K562 (cell line): ENCODE data around the gene SZT2. TPM values are rescaled to one million over a fixed set of nuclear protein-coding genes. Genes with fewer than 3 reads are reported as not detected.

Source experiments
- ARID4B ChIP-seq: sonication (generic); formaldehyde crosslinking; IDR thresholded peaks from 2 replicates; pipeline ENCODE4 v1.8.0; 2022; ENCODE audit warnings: mild to moderate bottlenecking, missing genetic modification reagents
- CBX2 ChIP-seq: fragments of 200-600 bp; sonication (generic); IDR thresholded peaks from one replicate; pipeline ENCODE4 v1.6.1; 2012; ENCODE audit warnings: mild to moderate bottlenecking, low read length, inconsistent platforms; ENCODE audit not compliant: insufficient read depth, poor library complexity, severe bottlenecking
- CC2D1A ChIP-seq: fragments of 450-650 bp; IDR thresholded peaks from 2 replicates; pipeline ENCODE4 v1.6.1; 2017; ENCODE audit warnings: mild to moderate bottlenecking
- CTCF ChIP-seq, 3 experiments: IDR thresholded peaks in 2 of 3; conservative IDR thresholded peaks in 1 of 3; 2 replicates each; pipeline ENCODE4 v1.5.1; 2011 to 2012; ENCODE audit warnings: low read length in 3 of 3, mild to moderate bottlenecking in 3 of 3, control low read depth in 2 of 3, improper control_type of control experiment in 1 of 3, inconsistent platforms in 1 of 3, low read depth in 1 of 3, mixed read lengths in 1 of 3, moderate library complexity in 1 of 3; ENCODE audit not compliant: insufficient read depth in 2 of 3
- JUN ChIP-seq, 2 experiments: sonication (generic) in 1 of 2; formaldehyde crosslinking in 1 of 2; IDR thresholded peaks; 2 replicates each; pipeline versions ENCODE4 v1.6.1 to v1.8.0; 2012 to 2022; ENCODE audit warnings: borderline replicate concordance in 2 of 2, mild to moderate bottlenecking in 2 of 2, improper control_type of control experiment in 1 of 2, low read depth in 1 of 2, low read length in 1 of 2, missing genetic modification reagents in 1 of 2
- KLF16 ChIP-seq: IDR thresholded peaks from 2 replicates; pipeline ENCODE4 v1.6.1; 2016; ENCODE audit warnings: antibody characterized with exemption
- MTA3 ChIP-seq: fragments of 450-650 bp; formaldehyde crosslinking; IDR thresholded peaks from 2 replicates; pipeline ENCODE4 v1.6.1; 2017; ENCODE audit warnings: mild to moderate bottlenecking, borderline replicate concordance
- NFYB ChIP-seq: IDR thresholded peaks from 2 replicates; pipeline ENCODE4 v1.6.1; 2011; ENCODE audit warnings: mild to moderate bottlenecking, moderate library complexity; ENCODE audit not compliant: insufficient read length; ENCODE audit errors: extremely low read depth
- PCBP2 ChIP-seq: fragments of 200-400 bp; formaldehyde crosslinking; IDR thresholded peaks from 2 replicates; pipeline ENCODE4 v1.6.1; 2018; ENCODE audit warnings: low read length, low read depth, mild to moderate bottlenecking, moderate library complexity; ENCODE audit not compliant: poor library complexity, severe bottlenecking
- POLR2AphosphoS5 ChIP-seq: IDR thresholded peaks from 2 replicates; pipeline ENCODE4 v1.6.1; 2011; ENCODE audit warnings: mild to moderate bottlenecking, low read depth, low read length, moderate library complexity; ENCODE audit not compliant: control insufficient read depth, insufficient read depth
- POU5F1 ChIP-seq: fragments of 150-350 bp; IDR thresholded peaks from 2 replicates; pipeline ENCODE4 v1.6.1; 2014; ENCODE audit warnings: borderline replicate concordance, low read length, low read depth, mild to moderate bottlenecking; ENCODE audit not compliant: partially characterized antibody
- PRPF4 ChIP-seq: fragments of 200-400 bp; formaldehyde crosslinking; IDR thresholded peaks from one replicate; pipeline ENCODE4 v1.6.1; 2017; ENCODE audit warnings: low read length, low read depth, mild to moderate bottlenecking; ENCODE audit not compliant: insufficient read depth, poor library complexity, severe bottlenecking
- ZBTB17 ChIP-seq: fragments of 450-650 bp; formaldehyde crosslinking; IDR thresholded peaks from 2 replicates; pipeline ENCODE4 v1.4.0; 2020; ENCODE audit warnings: mild to moderate bottlenecking
- ZNF133 ChIP-seq: fragments of 250-450 bp; sonication (Bioruptor Pico); IDR thresholded peaks from 2 replicates; pipeline ENCODE4 v1.4.0; 2020; ENCODE audit warnings: mild to moderate bottlenecking
- ZNF197 ChIP-seq: fragments of 200-800 bp; sonication (Bioruptor generic); IDR thresholded peaks from 2 replicates; pipeline ENCODE4 v1.6.1; 2016; ENCODE audit warnings: low read depth, missing genetic modification characterization, missing compliant biosample characterization
- ZNF324 ChIP-seq: fragments of 250-450 bp; sonication (Bioruptor Pico); IDR thresholded peaks from 2 replicates; pipeline ENCODE4 v1.4.0; 2020; ENCODE audit warnings: mild to moderate bottlenecking
- ZNF354B ChIP-seq: fragments of 250-450 bp; sonication (Bioruptor Pico); IDR thresholded peaks from 2 replicates; pipeline ENCODE4 v1.4.0; 2020
- ZNF586 ChIP-seq: fragments of 450-650 bp; formaldehyde crosslinking; conservative IDR thresholded peaks from 2 replicates; pipeline ENCODE4 v1.4.0; 2020; ENCODE audit warnings: mild to moderate bottlenecking, moderate library complexity
- polyA plus RNA-seq, 8 experiments: library from polyadenylated mRNA; depleted of rRNA in 4 of 8; stranded (reverse) in 5 of 8; unstranded in 3 of 8; fragments of >200 nt; fragmentation: Nextera tagmentation in 2 of 8; fragmentation: Illumina TruSeq in 1 of 8; extraction: Ambion mirVana in 2 of 8; extraction: Trizol in 1 of 8; gene quantifications; 2 replicates each; pipeline versions ENCODE4 v1.2.1 to v1.2.3, GENCODE V29; 2011 to 2014; ENCODE audit warnings: inconsistent platforms in 1 of 8, missing spikeins in 1 of 8
- total RNA-seq, 7 experiments: library from RNA; depleted of rRNA in 6 of 7; stranded (reverse); fragments of >200 nt in 6 of 7; fragmentation: Illumina TruSeq in 2 of 7; extraction: Trizol in 2 of 7; gene quantifications; 2 replicates each; pipeline versions ENCODE4 v1.2.1 to v1.2.3, GENCODE V29; 2011 to 2021; ENCODE audit warnings: low replicate concordance in 1 of 7

Gene SZT2
- total and polyA plus RNA-seq, 9 of the 15 experiments (the other 6 are each of a cell fraction or from before 2014, with no cell fraction given), result 0.88 to 31.0 (median 12.8) TPM

GRCh38 chr1:43367904-43368645, 21.6 kb upstream of the SZT2 start, which contains the start of gene ELOVL1 (continued):
- no peak for TF ChIP-seq CBX2
- TF ChIP-seq PRPF4, result no peak
- TF ChIP-seq CC2D1A, result no peak
- no peak for TF ChIP-seq ZNF324
- TF ChIP-seq MTA3, result peak; percentile 86; the same call in 1 of the 2 replicates
- TF ChIP-seq CTCF (IDR thresholded peaks at IDR 0.05 in 2 of 3, conservative IDR thresholded peaks at IDR 0.05 in 1 of 3; ENCODE audit: insufficient read depth in 2 of 3, low read depth in 1 of 3, low read length in 3 of 3), result peak; percentile 57 to 65 (median 60); a peak in 5 of 6 replicates
- TF ChIP-seq ZNF354B (CRISPR knock-in tag), result no peak
- TF ChIP-seq JUN (IDR thresholded peaks at IDR 0.05; ENCODE audit: borderline replicate concordance, low read depth, low read length), result no peak
- TF ChIP-seq JUN (CRISPR knock-in tag; IDR thresholded peaks at IDR 0.05; ENCODE audit: borderline replicate concordance), result peak; percentile 80; the same call in 1 of the 2 replicates
- TF ChIP-seq POLR2AphosphoS5, result peak; percentile 84; the same call in 1 of the 2 replicates
- no peak for TF ChIP-seq KLF16
- peak; percentile 38 for TF ChIP-seq NFYB
- no peak for TF ChIP-seq POU5F1
- TF ChIP-seq ZNF133, result no peak
- TF ChIP-seq PCBP2, result no peak
- peak; percentile 93 for TF ChIP-seq ARID4B
- peak; percentile 84 for TF ChIP-seq ZBTB17 (CRISPR knock-in tag)
- no peak for TF ChIP-seq ZNF586 (CRISPR knock-in tag)
- no peak; the same call in 1 of the 2 replicates for TF ChIP-seq ZNF197 (CRISPR knock-in tag)
